ENCODE data around the gene PRKCA.

Gene PRKCA

DNA sequence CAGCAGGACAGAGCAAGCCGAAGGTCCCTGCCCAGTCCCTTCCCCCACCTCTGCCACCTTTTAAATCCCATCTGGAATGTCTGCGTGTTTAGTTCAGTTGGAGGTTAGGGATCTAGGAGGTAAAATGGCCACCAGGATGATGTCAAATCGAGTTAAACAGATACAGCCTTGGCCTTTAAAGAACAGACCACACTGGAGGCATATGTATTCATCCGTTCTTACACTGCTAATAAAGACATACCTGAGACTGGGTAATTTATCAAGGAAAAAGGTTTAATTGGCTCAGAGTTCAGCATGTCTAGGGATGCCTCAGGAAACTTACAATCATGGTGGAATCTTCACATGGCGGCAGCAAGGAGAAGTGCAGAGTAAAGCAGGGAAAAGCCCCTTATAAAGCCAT lies 364.7 kb downstream of the PRKCA start:
- no peaks in the 10 kb centered on the region for H3K4me1 ChIP-seq (ENCODE audit: insufficient read depth, low read length)
- H3K9me3 ChIP-seq (ENCODE audit: control insufficient read depth, insufficient read depth, low read length) = no peaks in the 10 kb centered on the region
- no peaks in the 10 kb centered on the region for H3K36me3 ChIP-seq (ENCODE audit: insufficient read depth, low read length)
- no peak overlapping the region for H3K9ac ChIP-seq (ENCODE audit: low read depth, low read length)

- H3K4me1 ChIP-seq (ENCODE audit: insufficient read depth, low read length) = no peaks in the 10 kb centered on the region
- H3K36me3 ChIP-seq (ENCODE audit: insufficient read depth, low read length) = no peaks in the 10 kb centered on the region
- no peaks in the 10 kb centered on the region for H3K9me3 ChIP-seq (ENCODE audit: control insufficient read depth, insufficient read depth, low read length)
- no peak overlapping the region for H3K9ac ChIP-seq (ENCODE audit: low read depth, low read length)
Observed at GRCh38 chr17:66667491-66668030, 365.1 kb downstream of the PRKCA start.

GRCh38 chr17:66670206-66670605 lies 367.8 kb downstream of the PRKCA start:
- no peak overlapping the region for H3K9ac ChIP-seq (ENCODE audit: low read depth, low read length)
- no peaks in the 10 kb centered on the region for H3K36me3 ChIP-seq (ENCODE audit: insufficient read depth, low read length)
- peaks cover 4% of the 10 kb centered on the region; the same call in 1 of the 2 replicates for H3K4me1 ChIP-seq (ENCODE audit: insufficient read depth, low read length)
- no peaks in the 10 kb centered on the region for H3K9me3 ChIP-seq (ENCODE audit: control insufficient read depth, insufficient read depth, low read length)

- Histone ChIP-seq H3K36me3 (ENCODE audit: insufficient read depth, low read length) (no peaks in the 10 kb centered on the region), H3K9ac (ENCODE audit: low read depth, low read length) (no peak overlapping the region), H3K4me1 (ENCODE audit: insufficient read depth, low read length) (peaks cover 7% of the 10 kb centered on the region; the same call in 1 of the 2 replicates), H3K9me3 (ENCODE audit: control insufficient read depth, insufficient read depth, low read length) (no peaks in the 10 kb centered on the region)
Observed at GRCh38 chr17:66671156-66671555, 368.7 kb downstream of the PRKCA start.

DNA sequence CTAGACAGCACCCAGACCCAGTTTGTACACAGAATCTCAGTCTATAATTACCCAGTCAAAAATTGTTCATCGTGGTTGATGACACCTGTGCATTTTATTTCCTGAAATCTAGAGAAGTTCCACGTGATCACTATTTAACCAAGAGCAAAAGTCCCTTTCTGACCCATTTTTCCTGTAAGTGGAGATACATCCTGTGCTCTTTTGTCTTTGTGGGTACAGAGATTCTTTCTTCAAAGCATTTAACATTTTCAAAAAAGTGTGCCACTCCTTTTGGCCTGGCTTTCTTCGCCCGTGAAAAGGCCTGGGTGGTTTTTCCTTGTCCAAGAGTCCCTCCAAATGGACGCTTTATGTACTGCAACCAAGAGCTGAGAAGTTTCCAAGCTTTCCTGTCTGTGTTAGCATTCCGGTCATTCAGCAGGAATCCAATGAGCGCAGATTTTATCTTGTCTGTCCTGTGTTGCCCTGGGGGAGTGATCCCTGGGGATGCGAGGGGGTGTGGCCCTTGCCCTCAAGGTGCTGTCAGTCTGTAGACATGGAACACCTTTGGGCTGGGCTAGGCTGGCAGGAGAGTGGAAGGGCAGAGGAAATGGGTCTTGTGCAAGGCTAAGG lies 371.4 kb downstream of the PRKCA start:
- Histone ChIP-seq H3K36me3 (ENCODE audit: insufficient read depth, low read length) (no peaks in the 10 kb centered on the region; the same call in 1 of the 2 replicates), H3K9me3 (ENCODE audit: control insufficient read depth, insufficient read depth, low read length) (no peaks in the 10 kb centered on the region), H3K4me1 (ENCODE audit: insufficient read depth, low read length) (peaks cover 11% of the 10 kb centered on the region; the same call in 1 of the 2 replicates), H3K9ac (ENCODE audit: low read depth, low read length) (no peak overlapping the region)

GRCh38 chr17:66675273-66675990 lies 373.0 kb downstream of the PRKCA start:
- no peaks in the 10 kb centered on the region for H3K9me3 ChIP-seq (ENCODE audit: control insufficient read depth, insufficient read depth, low read length)
- peaks cover 16% of the 10 kb centered on the region for H3K4me1 ChIP-seq (ENCODE audit: insufficient read depth, low read length)
- no peaks in the 10 kb centered on the region; the same call in 1 of the 2 replicates for H3K36me3 ChIP-seq (ENCODE audit: insufficient read depth, low read length)
- H3K9ac ChIP-seq (ENCODE audit: low read depth, low read length) = no peak overlapping the region

- peaks cover 17% of the 10 kb centered on the region for H3K4me1 ChIP-seq (ENCODE audit: insufficient read depth, low read length)
- H3K9ac ChIP-seq (ENCODE audit: low read depth, low read length) = no peak overlapping the region
- no peaks in the 10 kb centered on the region; the same call in 1 of the 2 replicates for H3K36me3 ChIP-seq (ENCODE audit: insufficient read depth, low read length)
Observed at GRCh38 chr17:66675991-66676371, 373.6 kb downstream of the PRKCA start.

DNA sequence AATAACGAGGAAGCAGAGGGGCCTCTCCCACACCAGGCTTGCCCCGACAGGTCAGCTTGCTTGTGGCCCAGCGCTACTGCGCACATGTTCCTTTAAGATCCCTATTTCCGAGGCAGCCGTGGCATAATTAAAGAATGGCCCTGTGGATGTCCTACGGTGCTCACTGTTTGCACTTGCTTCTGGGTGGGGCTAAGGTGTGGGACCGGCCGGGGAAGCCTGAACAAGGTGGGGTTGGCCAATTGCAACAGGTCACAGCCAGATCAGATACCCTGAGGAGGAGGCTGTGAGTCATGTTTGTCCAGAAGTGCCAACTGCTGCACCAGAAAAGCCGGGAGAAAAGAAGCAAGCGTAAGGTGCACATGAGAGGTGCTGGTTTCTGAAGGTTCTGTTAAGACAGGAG lies 374.0 kb downstream of the PRKCA start:
- Histone ChIP-seq H3K4me1 (ENCODE audit: insufficient read depth, low read length) (peaks cover 17% of the 10 kb centered on the region), H3K36me3 (ENCODE audit: insufficient read depth, low read length) (no peaks in the 10 kb centered on the region; the same call in 1 of the 2 replicates), H3K9ac (ENCODE audit: low read depth, low read length) (no peak overlapping the region), H3K9me3 (ENCODE audit: control insufficient read depth, insufficient read depth, low read length) (no peaks in the 10 kb centered on the region)

More at GRCh38 chr17:66675991-66676371, 373.6 kb downstream of the PRKCA start:
- H3K9me3 ChIP-seq (ENCODE audit: control insufficient read depth, insufficient read depth, low read length) = no peaks in the 10 kb centered on the region

GRCh38 chr17:66677201-66677981 lies 375.0 kb downstream of the PRKCA start:
- H3K4me1 ChIP-seq (ENCODE audit: insufficient read depth, low read length) = peaks cover 17% of the 10 kb centered on the region
- no peaks in the 10 kb centered on the region; the same call in 1 of the 2 replicates for H3K36me3 ChIP-seq (ENCODE audit: insufficient read depth, low read length)
- H3K9ac ChIP-seq (ENCODE audit: low read depth, low read length) = no peak overlapping the region
- no peaks in the 10 kb centered on the region for H3K9me3 ChIP-seq (ENCODE audit: control insufficient read depth, insufficient read depth, low read length)

DNA sequence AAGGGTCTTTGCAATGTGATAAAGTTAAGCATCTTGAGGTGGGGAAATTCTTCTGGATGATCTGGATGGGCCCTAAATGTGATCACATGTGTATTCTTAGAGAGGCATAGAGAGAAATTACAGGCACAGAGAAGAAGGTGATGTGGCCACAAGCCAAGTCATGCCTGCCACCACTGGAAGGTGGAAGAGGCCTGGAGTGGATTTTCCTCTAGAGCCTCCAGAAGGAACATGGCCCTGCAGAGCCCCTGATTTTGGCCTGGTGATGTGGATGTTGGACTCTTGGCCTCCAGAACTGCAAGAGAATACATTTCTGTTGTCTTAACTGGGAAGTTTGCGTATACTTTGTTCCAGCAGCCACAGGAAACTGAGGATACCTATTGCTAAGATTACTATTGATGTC lies 375.6 kb downstream of the PRKCA start:
- H3K9ac ChIP-seq (ENCODE audit: low read depth, low read length) = no peak overlapping the region
- no peaks in the 10 kb centered on the region; the same call in 1 of the 2 replicates for H3K36me3 ChIP-seq (ENCODE audit: insufficient read depth, low read length)
- H3K4me1 ChIP-seq (ENCODE audit: insufficient read depth, low read length) = peaks cover 17% of the 10 kb centered on the region
- H3K9me3 ChIP-seq (ENCODE audit: control insufficient read depth, insufficient read depth, low read length) = no peaks in the 10 kb centered on the region

DNA sequence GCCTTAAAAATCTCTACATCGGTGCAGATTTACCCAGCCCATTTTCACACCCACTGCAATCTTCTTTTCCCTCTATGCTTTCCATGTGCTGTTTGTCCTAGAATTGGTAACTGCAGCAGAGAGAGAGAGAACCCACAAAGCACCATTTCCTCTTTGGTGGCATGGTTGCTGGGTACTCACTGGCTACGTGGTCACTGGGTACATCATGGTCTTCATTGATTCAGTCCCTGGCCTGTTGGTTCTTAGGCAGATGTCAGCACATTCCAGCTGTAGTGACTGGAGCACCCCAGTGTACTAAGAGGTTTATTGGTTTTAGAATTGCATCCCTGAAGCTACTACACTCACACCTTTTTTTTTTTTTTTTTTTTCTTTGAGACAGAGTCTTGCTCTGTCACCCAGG lies 376.4 kb downstream of the PRKCA start:
- no peaks in the 10 kb centered on the region; the same call in 1 of the 2 replicates for H3K36me3 ChIP-seq (ENCODE audit: insufficient read depth, low read length)
- H3K9me3 ChIP-seq (ENCODE audit: control insufficient read depth, insufficient read depth, low read length) = no peaks in the 10 kb centered on the region
- H3K4me1 ChIP-seq (ENCODE audit: insufficient read depth, low read length) = peaks cover 12% of the 10 kb centered on the region
- H3K9ac ChIP-seq (ENCODE audit: low read depth, low read length) = no peak overlapping the region

DNA sequence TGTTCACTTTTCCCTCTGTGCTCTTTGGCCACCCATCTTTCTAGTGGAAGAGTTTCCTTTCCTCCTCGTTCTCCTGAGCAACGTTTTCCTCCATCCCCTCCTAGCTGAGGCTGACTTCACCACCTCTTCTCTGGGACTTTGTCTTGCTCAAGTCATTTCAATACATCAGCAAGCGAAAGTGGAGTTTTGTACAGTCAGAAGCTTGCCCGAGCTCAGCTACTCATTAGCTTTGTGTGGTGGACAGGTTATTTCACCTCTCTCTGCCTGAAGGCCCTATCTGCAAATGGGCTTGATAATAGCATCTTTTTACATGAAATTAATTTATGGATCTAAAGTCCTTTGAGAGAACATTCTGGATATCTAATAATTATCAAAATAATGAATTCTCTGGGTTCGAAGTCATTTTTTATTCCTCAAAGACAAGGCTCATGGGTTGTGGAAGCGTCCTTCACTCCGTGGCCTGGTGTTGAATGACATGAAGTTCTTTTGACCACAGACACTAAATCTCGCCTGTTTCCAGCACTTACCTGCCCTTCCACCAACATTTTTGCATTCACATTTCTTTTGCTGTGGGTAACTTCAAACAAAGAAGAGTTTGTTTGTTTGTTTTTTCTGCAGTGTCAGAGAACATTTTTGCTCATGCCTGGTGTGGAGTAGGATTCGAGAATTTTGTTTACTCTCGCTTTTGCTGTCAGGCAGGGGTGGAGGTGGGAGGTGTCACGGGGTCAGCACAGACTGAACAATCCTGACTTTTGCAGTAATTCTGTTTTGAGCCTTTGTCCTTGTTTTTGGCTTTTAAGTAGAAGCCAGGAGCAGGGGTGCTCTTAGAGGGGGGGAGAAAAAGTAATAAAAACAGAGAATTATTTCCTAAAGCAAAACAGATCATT lies 377.5 kb downstream of the PRKCA start:
- Histone ChIP-seq H3K4me1 (ENCODE audit: insufficient read depth, low read length) (peaks cover 12% of the 10 kb centered on the region), H3K36me3 (ENCODE audit: insufficient read depth, low read length) (no peaks in the 10 kb centered on the region; the same call in 1 of the 2 replicates), H3K9ac (ENCODE audit: low read depth, low read length) (no peak overlapping the region), H3K9me3 (ENCODE audit: control insufficient read depth, insufficient read depth, low read length) (no peaks in the 10 kb centered on the region)

- H3K36me3 ChIP-seq (ENCODE audit: insufficient read depth, low read length) = no peaks in the 10 kb centered on the region; the same call in 1 of the 2 replicates
- peaks cover 5% of the 10 kb centered on the region; the same call in 1 of the 2 replicates for H3K4me1 ChIP-seq (ENCODE audit: insufficient read depth, low read length)
- H3K9ac ChIP-seq (ENCODE audit: low read depth, low read length) = no peak overlapping the region
- H3K9me3 ChIP-seq (ENCODE audit: control insufficient read depth, insufficient read depth, low read length) = no peaks in the 10 kb centered on the region
Observed at GRCh38 chr17:66682283-66682682, 379.9 kb downstream of the PRKCA start.
